GM10847 (cell line): Measurements from ENCODE around the gene ATP12A.

Source experiments
- POLR2A ChIP-seq: IDR thresholded peaks from 2 replicates; pipeline ENCODE4 v1.6.1; 2011; ENCODE audit not compliant: insufficient read length; ENCODE audit errors: extremely low read depth

Gene ATP12A

GRCh38 chr13:24734950-24735349 lies 54.7 kb downstream of the ATP12A start:
- no peak for TF ChIP-seq POLR2A

GRCh38 chr13:24737042-24737441 lies 56.8 kb downstream of the ATP12A start:
- TF ChIP-seq POLR2A: no peak

- no peak for TF ChIP-seq POLR2A
Measured at GRCh38 chr13:24738366-24738847, 58.2 kb downstream of the ATP12A start.

GRCh38 chr13:24740014-24740890 lies 60.0 kb downstream of the ATP12A start:
- TF ChIP-seq POLR2A: no peak

GRCh38 chr13:24741016-24741662 lies 60.9 kb downstream of the ATP12A start:
- TF ChIP-seq POLR2A: no peak

- no peak for TF ChIP-seq POLR2A
Measured at GRCh38 chr13:24741791-24742190, 61.6 kb downstream of the ATP12A start.

GRCh38 chr13:24742294-24742693 lies 62.1 kb downstream of the ATP12A start:
- TF ChIP-seq POLR2A: no peak

- no peak for TF ChIP-seq POLR2A
Measured at GRCh38 chr13:24742977-24743376, 62.8 kb downstream of the ATP12A start.

GRCh38 chr13:24744247-24744646 lies 64.0 kb downstream of the ATP12A start:
- TF ChIP-seq POLR2A: no peak

GRCh38 chr13:24745516-24745860 lies 65.3 kb downstream of the ATP12A start:
- no peak for TF ChIP-seq POLR2A

GRCh38 chr13:24745861-24746617 lies 65.8 kb downstream of the ATP12A start:
- no peak for TF ChIP-seq POLR2A

- no peak for TF ChIP-seq POLR2A
Measured at GRCh38 chr13:24746618-24747247, 66.5 kb downstream of the ATP12A start.

- TF ChIP-seq POLR2A: no peak
Measured at GRCh38 chr13:24747248-24748060, 67.2 kb downstream of the ATP12A start.

- TF ChIP-seq POLR2A: no peak
Measured at GRCh38 chr13:24748061-24748400, 67.8 kb downstream of the ATP12A start.

- TF ChIP-seq POLR2A: no peak
Measured at GRCh38 chr13:24759197-24759596, 79.0 kb downstream of the ATP12A start.
